Measurements from ENCODE around the gene GRIN2C. TPM values are rescaled to one million over a fixed set of nuclear protein-coding genes. Genes with fewer than 3 reads are reported as not detected.
A peak's percentile ranks its signal among the peaks of the same experiment; 100 is the strongest.

The GRIN2C gene
- total and polyA plus RNA-seq, 12 donors, result 0.42 to 16.4 (median 3.2) TPM

DNA sequence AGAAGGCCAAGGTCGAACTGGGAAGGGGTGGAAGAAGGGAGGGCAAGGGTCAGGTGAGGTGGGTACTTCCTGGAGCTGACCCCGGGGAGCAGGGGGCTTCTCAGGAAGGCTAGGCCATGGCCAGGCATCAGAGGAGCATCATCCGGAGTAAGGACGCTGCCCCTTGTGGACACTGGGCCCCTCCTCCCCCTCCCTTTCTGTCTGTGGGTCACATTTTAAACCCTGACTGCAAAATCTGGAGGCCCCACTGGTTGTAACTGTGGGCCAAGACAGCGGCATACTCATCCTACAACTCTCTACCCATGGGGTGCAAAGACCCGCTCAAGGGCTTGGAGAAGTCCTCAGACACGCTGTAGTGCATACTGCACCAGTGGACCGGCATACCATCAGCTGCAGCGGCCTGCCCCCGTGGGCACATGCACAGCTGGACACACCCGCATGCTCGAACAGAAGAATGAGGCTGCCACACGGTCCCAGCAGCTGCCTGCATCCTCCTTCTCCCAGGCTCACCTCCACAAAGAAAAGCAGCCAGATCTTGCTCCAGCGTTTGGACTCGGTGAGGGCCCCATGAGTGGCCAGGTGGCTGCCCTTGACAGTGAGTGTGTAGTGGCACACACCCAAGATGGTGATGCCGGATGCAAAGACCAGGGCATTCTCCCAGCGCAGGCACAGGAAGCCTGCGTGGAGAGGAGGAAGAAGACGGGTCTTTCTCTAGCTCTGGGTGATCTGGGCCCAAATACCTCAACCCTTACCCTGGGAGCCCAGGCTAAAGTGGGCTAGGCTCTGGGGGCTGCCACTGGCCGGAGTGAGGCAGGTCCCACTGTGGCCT lies 32.5 kb upstream of the GRIN2C start:
- Histone ChIP-seq H3K4me3 (peak overlapping the region in 1 of 4 donors; percentile 35), H3K9me3 (replicated peaks in 1 of 3) (no peaks in the 10 kb centered on the region), H3K27ac (no peak overlapping the region), H3K4me1 (replicated peaks in 1 of 2) (peaks cover 13 to 15% of the 10 kb centered on the region in 2 donors), H3K27me3 (peaks cover 12% of the 10 kb centered on the region), H3K36me3 (replicated peaks in 1 of 2) (no peaks in the 10 kb centered on the region)
- no peak for DNase-seq
- intact Hi-C loops (cut with DNase I), result no loop called here
- WGBS, 4 donors, result 57 to 73% (median 68%) methylated on average over 15 to 20 of the region's 20 CpGs
- no peak for TF ChIP-seq POLR2A (IDR thresholded peaks at IDR 0.05)
- TF ChIP-seq, protein P1, sequence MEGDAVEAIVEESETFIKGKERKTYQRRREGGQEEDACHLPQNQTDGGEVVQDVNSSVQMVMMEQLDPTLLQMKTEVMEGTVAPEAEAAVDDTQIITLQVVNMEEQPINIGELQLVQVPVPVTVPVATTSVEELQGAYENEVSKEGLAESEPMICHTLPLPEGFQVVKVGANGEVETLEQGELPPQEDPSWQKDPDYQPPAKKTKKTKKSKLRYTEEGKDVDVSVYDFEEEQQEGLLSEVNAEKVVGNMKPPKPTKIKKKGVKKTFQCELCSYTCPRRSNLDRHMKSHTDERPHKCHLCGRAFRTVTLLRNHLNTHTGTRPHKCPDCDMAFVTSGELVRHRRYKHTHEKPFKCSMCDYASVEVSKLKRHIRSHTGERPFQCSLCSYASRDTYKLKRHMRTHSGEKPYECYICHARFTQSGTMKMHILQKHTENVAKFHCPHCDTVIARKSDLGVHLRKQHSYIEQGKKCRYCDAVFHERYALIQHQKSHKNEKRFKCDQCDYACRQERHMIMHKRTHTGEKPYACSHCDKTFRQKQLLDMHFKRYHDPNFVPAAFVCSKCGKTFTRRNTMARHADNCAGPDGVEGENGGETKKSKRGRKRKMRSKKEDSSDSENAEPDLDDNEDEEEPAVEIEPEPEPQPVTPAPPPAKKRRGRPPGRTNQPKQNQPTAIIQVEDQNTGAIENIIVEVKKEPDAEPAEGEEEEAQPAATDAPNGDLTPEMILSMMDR (IDR thresholded peaks at IDR 0.05), result no peak

DNA sequence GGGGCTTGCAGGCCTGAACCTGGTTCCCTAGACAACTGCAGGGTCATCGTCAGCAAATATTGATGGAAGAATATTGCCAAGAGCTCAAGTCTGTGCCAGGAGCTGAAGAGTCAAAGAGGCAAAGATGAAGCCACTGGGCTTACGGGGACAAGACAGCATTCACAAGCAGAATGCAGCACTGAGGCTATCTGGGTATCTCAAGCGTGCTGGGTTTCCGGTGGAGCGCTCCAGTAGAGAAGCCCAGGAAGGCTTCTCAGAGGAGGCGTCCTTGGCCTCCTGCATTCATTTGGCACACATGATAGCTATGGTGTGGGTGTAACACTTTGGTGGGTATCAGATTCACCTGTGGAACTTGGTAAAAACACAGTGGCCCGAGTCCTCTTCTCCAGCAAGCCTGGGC lies 30.9 kb upstream of the GRIN2C start:
- Histone ChIP-seq H3K4me3 (no peak overlapping the region), H3K36me3 (replicated peaks in 1 of 2) (no peaks in the 10 kb centered on the region), H3K27ac (no peak overlapping the region), H3K9me3 (replicated peaks in 1 of 3) (no peaks in the 10 kb centered on the region), H3K27me3 (peaks cover 8% of the 10 kb centered on the region), H3K4me1 (replicated peaks in 1 of 2) (peaks cover 13 to 15% of the 10 kb centered on the region in 2 donors)
- WGBS, 4 donors, result 89 to 94% (median 92%) methylated on average over 7 of the region's 7 CpGs
- no peak for DNase-seq
- intact Hi-C loops (cut with DNase I), result no loop called here
- TF ChIP-seq POLR2A (IDR thresholded peaks at IDR 0.05), result no peak
- TF ChIP-seq, protein P1 (IDR thresholded peaks at IDR 0.05), result no peak

- no peak for TF ChIP-seq POLR2A (IDR thresholded peaks at IDR 0.05)
- TF ChIP-seq, protein P1 (IDR thresholded peaks at IDR 0.05), result no peak
- Histone ChIP-seq H3K9me3 (replicated peaks in 1 of 3) (no peaks in the 10 kb centered on the region), H3K4me1 (replicated peaks in 1 of 2) (peaks cover 7 to 8% of the 10 kb centered on the region in 2 donors), H3K36me3 (replicated peaks in 1 of 2) (no peaks in the 10 kb centered on the region), H3K27me3 (peaks cover 3% of the 10 kb centered on the region), H3K27ac (no peak overlapping the region), H3K4me3 (no peak overlapping the region)
- no peak for DNase-seq
- intact Hi-C loops (cut with DNase I), result no loop called here
- WGBS, 4 donors, result 64 to 69% (median 68%) methylated on average over 13 of the region's 13 CpGs
Observed at GRCh38 chr17:74888469-74888868, 28.8 kb upstream of the GRIN2C start.

GRCh38 chr17:74883241-74883745 lies 23.6 kb upstream of the GRIN2C start:
- Histone ChIP-seq H3K36me3 (replicated peaks in 1 of 2) (no peaks in the 10 kb centered on the region), H3K4me3 (no peak overlapping the region), H3K27ac (no peak overlapping the region), H3K27me3 (no peaks in the 10 kb centered on the region), H3K4me1 (replicated peaks in 1 of 2) (no peaks in the 10 kb centered on the region), H3K9me3 (replicated peaks in 1 of 3) (no peaks in the 10 kb centered on the region)
- no peak for TF ChIP-seq POLR2A (IDR thresholded peaks at IDR 0.05)
- TF ChIP-seq, protein P1 (IDR thresholded peaks at IDR 0.05), result no peak
- intact Hi-C loops (cut with DNase I), result no loop called here
- WGBS, 4 donors, result 69 to 83% (median 74%) methylated on average over 15 of the region's 15 CpGs
- peak in 1 of 7 donors; percentile 19 for DNase-seq
